ENCODE data around the gene GCNA. TPM values are rescaled to one million over a fixed set of nuclear protein-coding genes. Genes with fewer than 3 reads are reported as not detected.

Gene GCNA
- total RNA-seq, 2 donors from 2014 or later = 5.1 to 5.4 TPM

DNA sequence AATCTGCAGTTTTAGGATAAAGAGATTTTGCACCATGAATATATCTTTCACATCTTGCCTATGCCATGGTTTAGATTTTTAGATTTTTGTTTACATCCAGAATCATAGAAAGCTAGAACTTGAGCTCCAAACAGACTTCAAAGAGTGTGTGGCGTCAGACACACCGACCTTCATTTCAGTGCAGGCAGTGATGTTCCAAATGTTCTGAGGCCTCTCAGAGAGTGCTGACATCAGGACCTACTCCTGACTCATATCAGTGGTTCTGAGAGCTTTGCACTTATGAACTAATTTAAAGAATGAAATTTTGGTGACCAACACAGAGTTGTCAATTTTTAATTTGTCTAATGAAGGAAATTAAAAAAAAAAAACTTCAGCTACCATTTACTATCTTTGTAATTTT, 21.7 kb downstream of the GCNA start:
- ATAC-seq (ENCODE audit: insufficient number of reproducible peaks, low FRiP score, low read depth) = no peak
- Histone ChIP-seq H3K36me3 (peaks cover under 1% of the 10 kb centered on the region), H3K4me3 (no peak overlapping the region), H3K4me1 (ENCODE audit: control insufficient read depth in 1 of 2, low read depth in 2 of 2) (no peaks in the 10 kb centered on the region), H3K9me3 (no peaks in the 10 kb centered on the region), H3K27ac (no peak overlapping the region), H3K27me3 (replicated peaks; ENCODE audit: insufficient read depth) (no peaks in the 10 kb centered on the region)
- TF ChIP-seq, protein P1, sequence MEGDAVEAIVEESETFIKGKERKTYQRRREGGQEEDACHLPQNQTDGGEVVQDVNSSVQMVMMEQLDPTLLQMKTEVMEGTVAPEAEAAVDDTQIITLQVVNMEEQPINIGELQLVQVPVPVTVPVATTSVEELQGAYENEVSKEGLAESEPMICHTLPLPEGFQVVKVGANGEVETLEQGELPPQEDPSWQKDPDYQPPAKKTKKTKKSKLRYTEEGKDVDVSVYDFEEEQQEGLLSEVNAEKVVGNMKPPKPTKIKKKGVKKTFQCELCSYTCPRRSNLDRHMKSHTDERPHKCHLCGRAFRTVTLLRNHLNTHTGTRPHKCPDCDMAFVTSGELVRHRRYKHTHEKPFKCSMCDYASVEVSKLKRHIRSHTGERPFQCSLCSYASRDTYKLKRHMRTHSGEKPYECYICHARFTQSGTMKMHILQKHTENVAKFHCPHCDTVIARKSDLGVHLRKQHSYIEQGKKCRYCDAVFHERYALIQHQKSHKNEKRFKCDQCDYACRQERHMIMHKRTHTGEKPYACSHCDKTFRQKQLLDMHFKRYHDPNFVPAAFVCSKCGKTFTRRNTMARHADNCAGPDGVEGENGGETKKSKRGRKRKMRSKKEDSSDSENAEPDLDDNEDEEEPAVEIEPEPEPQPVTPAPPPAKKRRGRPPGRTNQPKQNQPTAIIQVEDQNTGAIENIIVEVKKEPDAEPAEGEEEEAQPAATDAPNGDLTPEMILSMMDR (IDR thresholded peaks at IDR 0.05) = no peak
- DNase-seq (ENCODE audit: low spot score) = no peak

DNA sequence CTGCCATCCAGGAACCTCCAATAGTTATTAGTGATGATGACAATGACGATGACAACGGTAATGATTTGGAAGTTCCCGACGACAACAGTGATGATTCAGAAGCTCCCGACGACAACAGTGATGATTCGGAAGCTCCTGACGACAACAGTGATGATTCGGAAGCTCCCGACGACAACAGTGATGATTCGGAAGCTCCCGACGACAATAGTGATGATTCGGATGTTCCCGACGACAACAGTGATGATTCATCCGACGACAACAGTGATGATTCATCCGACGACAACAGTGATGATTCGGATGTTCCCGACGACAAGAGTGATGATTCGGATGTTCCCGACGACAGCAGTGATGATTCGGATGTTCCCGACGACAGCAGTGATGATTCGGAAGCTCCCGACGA, 25.4 kb downstream of the GCNA start:
- Histone ChIP-seq H3K4me1 (ENCODE audit: control insufficient read depth in 1 of 2, low read depth in 2 of 2) (no peaks in the 10 kb centered on the region), H3K27me3 (replicated peaks; ENCODE audit: insufficient read depth) (no peaks in the 10 kb centered on the region), H3K9me3 (no peaks in the 10 kb centered on the region), H3K27ac (no peak overlapping the region), H3K4me3 (no peak overlapping the region), H3K36me3 (peaks cover 10% of the 10 kb centered on the region)
- DNase-seq (ENCODE audit: low spot score) (no peak), ATAC-seq (ENCODE audit: insufficient number of reproducible peaks, low FRiP score, low read depth) (no peak)
- TF ChIP-seq, protein P1 (IDR thresholded peaks at IDR 0.05) = no peak

DNA sequence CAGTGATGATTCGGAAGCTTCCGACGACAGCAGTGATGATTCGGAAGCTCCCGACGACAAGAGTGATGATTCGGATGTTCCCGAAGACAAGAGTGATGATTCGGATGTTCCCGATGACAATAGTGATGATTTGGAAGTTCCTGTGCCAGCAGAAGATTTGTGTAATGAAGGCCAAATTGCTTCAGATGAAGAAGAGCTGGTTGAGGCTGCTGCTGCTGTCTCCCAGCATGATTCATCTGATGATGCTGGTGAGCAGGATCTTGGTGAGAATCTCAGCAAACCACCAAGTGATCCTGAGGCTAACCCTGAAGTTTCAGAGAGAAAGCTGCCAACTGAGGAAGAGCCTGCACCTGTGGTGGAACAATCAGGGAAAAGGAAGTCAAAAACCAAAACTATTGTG, 25.9 kb downstream of the GCNA start:
- no peaks in the 10 kb centered on the region for H3K9me3 ChIP-seq
- H3K27ac ChIP-seq = no peak overlapping the region
- TF ChIP-seq, protein P1 (IDR thresholded peaks at IDR 0.05) = no peak
- peaks cover 15% of the 10 kb centered on the region for H3K36me3 ChIP-seq
- no peaks in the 10 kb centered on the region for H3K27me3 ChIP-seq (replicated peaks; ENCODE audit: insufficient read depth)
- ATAC-seq (ENCODE audit: insufficient number of reproducible peaks, low FRiP score, low read depth) (no peak), DNase-seq (ENCODE audit: low spot score) (no peak)
- no peaks in the 10 kb centered on the region for H3K4me1 ChIP-seq (ENCODE audit: control insufficient read depth in 1 of 2, low read depth in 2 of 2)
- H3K4me3 ChIP-seq = no peak overlapping the region

DNA sequence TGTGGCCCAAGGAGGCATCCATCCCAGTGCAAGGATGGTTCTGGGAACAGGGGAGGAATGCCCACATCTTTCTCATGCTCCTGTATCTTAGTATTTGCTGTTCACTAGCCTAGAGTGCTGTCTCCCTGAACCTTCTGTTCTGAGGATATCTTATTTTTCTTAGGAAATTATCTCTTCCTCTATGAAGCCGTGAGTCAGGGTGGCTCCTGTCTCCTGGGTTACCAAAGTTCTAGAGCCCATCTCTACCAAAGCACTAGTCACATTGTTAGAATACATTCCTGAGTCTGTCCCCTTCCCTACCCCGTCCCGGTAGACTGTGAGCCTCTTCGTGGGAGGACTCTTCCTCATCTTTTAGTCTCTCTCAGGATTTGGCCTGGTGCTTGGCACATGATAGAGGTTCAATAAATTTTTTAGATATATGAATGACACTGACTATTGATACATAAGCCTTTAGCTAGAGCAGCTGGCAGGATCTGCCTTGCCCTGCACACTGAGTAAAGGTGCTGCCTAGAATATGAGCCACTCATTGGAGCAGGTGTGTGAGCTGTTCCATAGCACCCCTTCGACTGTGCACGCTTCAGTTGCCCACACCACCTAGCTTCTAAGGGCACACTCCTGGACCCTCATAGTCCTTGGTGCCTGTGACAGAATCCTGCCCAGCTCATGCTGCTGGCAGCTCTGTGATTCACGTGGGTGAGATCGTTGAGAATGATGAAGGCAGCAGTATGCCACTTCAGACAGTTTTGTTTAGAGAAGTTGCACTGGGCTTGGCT, 26.7 kb downstream of the GCNA start:
- DNase-seq (ENCODE audit: low spot score) (no peak), ATAC-seq (ENCODE audit: insufficient number of reproducible peaks, low FRiP score, low read depth) (no peak)
- TF ChIP-seq, protein P1 (IDR thresholded peaks at IDR 0.05) = no peak
- Histone ChIP-seq H3K4me1 (ENCODE audit: control insufficient read depth in 1 of 2, low read depth in 2 of 2) (no peaks in the 10 kb centered on the region), H3K36me3 (peaks cover 21% of the 10 kb centered on the region), H3K27ac (no peak overlapping the region), H3K9me3 (no peaks in the 10 kb centered on the region), H3K4me3 (no peak overlapping the region), H3K27me3 (replicated peaks; ENCODE audit: insufficient read depth) (no peaks in the 10 kb centered on the region)

DNA sequence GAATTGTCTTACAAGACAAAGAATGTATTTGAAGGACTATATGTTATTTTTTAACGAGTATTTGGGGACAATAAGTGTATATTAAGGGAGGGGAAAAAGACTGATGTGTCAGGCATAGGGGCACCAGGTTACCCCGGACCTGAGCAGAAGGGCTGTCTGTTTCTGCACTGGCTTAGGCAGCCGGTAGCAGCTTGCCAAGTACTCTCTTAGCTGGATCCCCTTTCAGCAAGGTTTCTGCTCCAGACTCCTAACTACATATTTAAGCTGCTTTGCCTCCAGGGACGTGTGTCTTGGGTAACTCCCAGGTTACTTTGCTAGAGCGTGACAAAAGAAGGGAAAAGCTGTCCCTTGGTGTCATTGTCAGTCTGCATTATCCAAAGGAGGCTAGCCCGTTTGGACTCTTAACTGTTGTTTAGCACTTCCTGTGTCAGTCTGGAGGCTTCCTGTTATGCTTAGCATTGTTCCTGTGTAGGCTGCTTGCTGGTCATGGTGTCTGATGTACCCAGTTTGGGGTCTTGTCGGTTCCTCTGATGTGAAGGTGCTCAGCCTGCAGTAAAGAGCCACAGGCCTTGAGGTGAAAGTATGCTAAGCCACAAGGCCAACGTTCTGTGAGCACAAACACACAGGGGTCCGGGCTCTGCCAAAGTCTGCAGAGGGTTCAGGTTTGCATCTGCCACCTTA, 28.4 kb downstream of the GCNA start:
- no peak for ATAC-seq (ENCODE audit: insufficient number of reproducible peaks, low FRiP score, low read depth)
- no peak for DNase-seq (ENCODE audit: low spot score)
- Histone ChIP-seq H3K4me3 (no peak overlapping the region), H3K36me3 (peaks cover 24% of the 10 kb centered on the region), H3K27me3 (replicated peaks; ENCODE audit: insufficient read depth) (no peaks in the 10 kb centered on the region), H3K9me3 (no peaks in the 10 kb centered on the region), H3K27ac (no peak overlapping the region), H3K4me1 (ENCODE audit: control insufficient read depth in 1 of 2, low read depth in 2 of 2) (no peaks in the 10 kb centered on the region)
- TF ChIP-seq, protein P1 (IDR thresholded peaks at IDR 0.05) = no peak

All from thoracic aorta (tissue), 2 donors.